GM19372 (cell line): ENCODE results near the gene MAP3K9.

Source experiments
- ATAC-seq: cut with Tn5 transposase; IDR thresholded peaks from one replicate; pipeline ENCODE4 v1.9.1; 2021; ENCODE audit warnings: mild to moderate bottlenecking, low read depth, moderate library complexity; ENCODE audit not compliant: unreplicated experiment

The MAP3K9 gene

GRCh38 chr14:70789361-70789760 is 20.0 kb downstream of the MAP3K9 start:
- no peak for ATAC-seq

DNA sequence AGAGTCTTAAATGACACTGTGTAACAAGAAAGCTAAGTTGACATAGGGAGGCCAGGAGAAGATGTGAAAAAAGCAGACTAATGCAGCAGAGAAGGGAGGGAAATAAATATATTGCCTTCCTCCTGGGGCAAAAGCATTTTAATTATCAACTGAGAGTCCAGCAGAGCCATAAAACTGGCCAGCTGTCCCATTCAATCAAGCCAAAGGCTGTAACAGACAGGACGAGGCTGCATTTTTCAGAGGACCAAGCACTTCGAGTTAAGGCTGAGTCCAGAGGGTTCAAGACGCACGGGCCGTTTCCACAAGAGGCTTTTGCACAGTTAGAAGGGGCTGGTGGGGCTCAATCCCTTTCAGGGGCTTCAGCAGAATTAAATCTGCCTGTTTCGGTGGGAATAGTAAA is 20.4 kb downstream of the MAP3K9 start:
- no peak for ATAC-seq

GRCh38 chr14:70785556-70785955 is 23.8 kb downstream of the MAP3K9 start:
- no peak for ATAC-seq

DNA sequence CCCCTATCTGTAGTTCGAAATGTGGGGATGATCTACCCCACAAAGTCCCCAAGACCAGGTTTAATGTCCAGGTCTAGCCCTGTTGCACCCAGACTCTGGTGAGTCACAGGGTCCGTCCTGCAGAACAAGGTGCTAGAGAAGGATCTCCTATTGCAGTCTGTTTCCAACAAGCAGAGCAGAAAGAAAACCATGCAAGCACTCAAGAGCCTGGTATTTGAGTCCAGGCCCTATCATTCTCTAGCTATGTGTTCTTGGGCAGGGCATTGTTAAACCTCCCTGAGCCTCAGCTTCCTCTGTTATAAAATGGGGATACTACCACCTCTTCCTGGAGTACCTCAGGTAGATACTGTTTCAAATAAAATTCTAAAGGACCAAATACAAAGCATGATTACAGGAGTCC is 24.4 kb downstream of the MAP3K9 start:
- ATAC-seq: no peak

DNA sequence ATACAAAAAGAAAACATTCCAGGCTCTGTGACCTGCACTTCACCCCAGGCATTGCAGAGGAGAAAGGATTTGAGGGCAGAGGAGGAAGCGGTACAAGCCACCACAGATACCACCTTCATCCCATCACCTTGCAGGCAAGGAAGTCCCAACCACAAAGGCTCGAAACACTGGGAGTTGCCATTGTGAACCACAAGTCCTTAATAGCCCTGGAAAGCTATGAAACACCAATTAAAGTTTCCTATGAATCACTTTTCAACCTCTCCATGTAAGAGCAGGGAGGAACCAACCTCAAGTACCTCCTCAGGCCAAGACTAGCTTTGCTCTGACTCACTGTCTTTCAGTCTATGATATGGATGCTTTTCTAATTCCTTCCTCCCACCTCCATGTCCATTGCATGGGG is 27.0 kb downstream of the MAP3K9 start:
- no peak for ATAC-seq

GRCh38 chr14:70780396-70781075 is 28.8 kb downstream of the MAP3K9 start:
- ATAC-seq: peak; percentile 81

- no peak for ATAC-seq
Measured at GRCh38 chr14:70779667-70780066, 29.6 kb downstream of the MAP3K9 start.

GRCh38 chr14:70776197-70776596 is 33.1 kb downstream of the MAP3K9 start:
- ATAC-seq: no peak

GRCh38 chr14:70773182-70773862 is 36.0 kb downstream of the MAP3K9 start:
- no peak for ATAC-seq

GRCh38 chr14:70771781-70772212 is 37.5 kb downstream of the MAP3K9 start:
- ATAC-seq: no peak

DNA sequence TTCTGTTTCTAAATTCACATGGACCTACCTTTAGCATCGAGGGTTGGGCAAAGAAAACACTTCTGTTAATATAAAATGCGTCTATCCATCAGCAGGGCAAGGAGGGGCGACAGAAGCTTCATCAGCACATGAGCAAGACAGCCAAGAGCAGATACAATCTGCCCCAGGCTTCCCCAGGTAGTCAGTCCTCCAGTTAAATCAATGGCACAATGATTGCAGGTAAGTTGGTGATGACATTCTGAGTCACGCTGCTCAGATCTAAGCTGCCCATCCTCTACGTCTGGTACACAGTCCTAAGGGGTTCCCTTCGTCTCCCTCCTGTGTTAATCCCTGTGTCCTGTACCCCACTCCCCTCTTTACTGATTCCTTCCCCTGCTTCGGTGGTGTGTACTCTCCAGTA is 38.8 kb downstream of the MAP3K9 start:
- no peak for ATAC-seq

DNA sequence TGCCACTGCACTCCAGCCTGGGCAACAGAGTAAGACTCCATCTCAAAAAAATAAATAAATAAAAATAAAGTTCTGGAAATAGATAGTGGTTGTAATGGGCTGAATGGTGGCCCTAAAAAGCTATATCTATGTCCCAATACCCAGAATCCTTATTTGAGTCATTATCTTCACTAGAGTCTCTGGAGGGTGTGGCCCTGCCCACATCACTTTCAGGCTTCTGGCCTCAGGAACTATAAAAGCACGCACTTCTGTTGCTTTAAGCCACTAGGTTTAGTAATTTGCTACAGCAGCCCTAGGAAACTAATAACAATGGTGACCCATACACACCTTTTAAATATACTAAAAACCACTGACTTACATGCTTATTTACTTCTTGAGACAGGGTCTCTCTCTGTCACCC is 49.9 kb downstream of the MAP3K9 start:
- no peak for ATAC-seq

DNA sequence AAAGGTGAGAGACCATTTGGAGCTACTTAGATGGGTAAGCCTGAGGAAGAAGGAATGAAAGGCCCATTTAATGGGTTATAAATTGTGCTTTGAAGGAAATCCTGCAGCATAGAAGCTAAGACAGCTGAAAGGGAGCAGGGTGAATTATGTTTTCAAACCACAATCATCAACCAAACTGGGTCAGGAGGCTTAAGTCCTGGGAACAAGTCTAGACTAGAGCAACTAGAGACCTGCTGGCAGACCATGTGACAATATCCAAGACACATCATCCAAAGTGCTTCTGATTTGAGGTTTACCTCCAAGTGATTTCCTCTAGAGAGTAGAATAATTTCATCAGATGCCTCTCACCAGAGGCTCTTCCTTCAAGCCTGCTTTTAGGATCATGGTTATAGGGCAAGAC is 53.7 kb downstream of the MAP3K9 start:
- no peak for ATAC-seq

GRCh38 chr14:70754991-70755390 is 54.3 kb downstream of the MAP3K9 start:
- ATAC-seq: no peak

DNA sequence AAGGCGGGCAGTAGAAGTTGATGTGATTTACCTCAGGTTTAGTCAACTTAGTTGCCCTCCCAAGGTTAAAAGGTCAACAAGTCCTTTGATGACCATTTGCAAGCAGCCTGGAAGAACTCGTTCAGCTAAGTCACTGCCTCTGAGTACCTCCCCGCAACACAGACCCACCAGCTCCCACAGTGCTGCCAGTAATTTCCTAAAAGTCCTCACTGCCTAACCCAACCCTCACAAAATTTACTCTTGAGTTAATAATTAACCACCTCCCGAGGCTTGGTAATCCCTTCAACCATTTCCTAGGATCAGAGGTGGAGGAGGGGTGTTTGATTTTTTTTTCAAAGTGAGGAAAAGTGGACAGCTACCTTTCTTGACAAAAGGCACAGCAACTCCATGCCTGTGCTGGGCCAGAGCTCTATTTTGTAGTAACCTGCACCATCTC is 55.8 kb downstream of the MAP3K9 start:
- no peak for ATAC-seq

GRCh38 chr14:70748422-70748821 is 60.9 kb downstream of the MAP3K9 start:
- ATAC-seq: no peak

DNA sequence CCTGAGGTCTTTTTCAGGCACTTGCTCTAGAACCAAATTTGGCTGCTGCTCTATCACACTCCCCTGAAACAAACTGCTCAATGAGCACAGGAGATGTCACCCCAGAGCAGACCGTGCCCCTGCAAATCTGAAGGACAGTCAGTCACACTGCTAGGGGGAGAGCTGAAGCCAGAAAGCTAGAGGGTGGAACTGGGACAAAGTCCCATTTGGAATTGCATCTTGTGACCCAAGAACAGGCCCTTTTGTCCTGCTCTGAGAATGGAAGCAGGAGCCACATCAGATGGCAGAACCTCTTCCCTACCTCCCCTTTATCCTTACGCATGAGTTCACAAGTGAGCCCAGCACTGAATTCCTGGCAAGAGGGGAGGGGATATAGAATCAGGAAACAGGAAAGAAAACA is 64.7 kb downstream of the MAP3K9 start:
- no peak for ATAC-seq

GRCh38 chr14:70742316-70742715 is 67.0 kb downstream of the MAP3K9 start:
- no peak for ATAC-seq

DNA sequence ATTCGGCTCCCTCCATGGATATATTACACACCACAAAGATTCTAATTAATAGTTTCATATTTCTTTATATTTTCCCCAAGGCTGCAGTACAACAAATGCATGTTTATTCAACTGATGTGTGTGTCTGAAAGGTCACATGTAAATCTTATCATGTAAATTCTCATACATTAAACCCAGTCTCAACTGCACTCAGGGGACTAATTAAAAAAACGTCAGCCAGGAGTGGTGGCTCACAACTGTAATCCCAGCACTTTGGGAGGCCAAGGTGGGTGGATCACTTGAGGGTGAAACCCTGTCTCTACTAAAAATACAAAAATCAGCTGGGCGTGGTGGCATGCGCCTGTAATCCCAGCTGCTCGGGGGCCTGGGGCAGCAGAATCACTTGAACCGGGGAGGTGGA is 67.8 kb downstream of the MAP3K9 start:
- ATAC-seq: no peak

DNA sequence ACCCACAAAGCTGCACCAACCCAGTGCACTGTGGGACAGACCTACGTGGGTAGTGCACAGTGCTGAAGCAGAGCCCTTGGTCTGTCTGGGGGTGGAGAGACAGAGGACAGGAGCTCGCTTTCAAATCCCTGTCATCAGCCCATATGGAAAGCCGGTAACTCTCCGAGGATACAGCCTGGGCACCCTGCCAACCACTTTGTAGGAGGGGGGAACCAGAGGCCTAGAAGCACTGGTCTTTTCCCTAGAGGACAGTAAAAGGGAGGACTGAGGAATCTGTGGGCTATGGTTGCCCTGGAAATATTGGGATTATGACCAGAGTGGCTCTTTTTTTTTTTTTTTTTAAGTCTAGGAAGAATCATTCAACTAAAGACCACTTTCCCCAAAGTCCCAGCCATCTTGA is 74.3 kb downstream of the MAP3K9 start:
- no peak for ATAC-seq

DNA sequence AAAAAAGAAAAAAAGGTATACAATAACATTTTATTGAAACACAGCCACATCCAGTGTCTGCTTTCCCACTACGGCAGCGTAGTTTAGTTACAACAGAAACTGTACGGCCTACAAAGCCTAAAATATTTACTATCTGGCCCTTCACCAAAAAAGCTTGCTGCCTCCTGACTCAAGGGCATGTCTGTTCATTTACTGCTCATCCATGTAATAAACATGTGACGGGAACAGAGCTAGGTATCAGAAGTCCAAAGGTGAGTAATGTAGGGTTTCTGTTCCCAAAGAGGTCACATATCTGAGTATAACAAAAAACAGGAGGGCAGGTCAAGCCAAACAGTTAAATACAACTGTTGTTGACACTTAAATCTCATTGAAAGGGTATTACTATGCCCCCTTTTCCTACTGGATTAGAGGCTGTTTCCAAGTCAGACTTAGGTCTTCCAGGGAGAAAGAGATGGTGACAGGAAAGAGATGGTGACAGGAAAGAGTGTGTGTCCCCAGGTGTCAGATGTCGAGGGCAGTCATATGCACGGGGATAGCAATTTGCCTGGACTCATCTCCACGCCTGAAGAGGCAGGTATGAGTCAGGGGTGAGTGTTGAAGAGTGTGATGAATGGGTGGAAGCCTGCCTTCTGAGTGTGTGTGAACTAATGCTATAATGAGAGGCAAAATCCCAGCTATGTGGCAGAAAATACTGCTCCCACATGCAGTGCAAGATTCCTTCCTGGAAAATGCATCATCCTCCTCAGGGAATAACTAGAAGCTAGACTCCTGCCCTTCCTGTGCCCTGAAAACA is 77.7 kb downstream of the MAP3K9 start:
- ATAC-seq: no peak
